ENCODE results near the gene PDE8B. TPM values are rescaled to one million over a fixed set of nuclear protein-coding genes. Genes with fewer than 3 reads are reported as not detected.

The PDE8B gene
- total RNA-seq, 1 experiment from 2014 or later, result 1.8 TPM

DNA sequence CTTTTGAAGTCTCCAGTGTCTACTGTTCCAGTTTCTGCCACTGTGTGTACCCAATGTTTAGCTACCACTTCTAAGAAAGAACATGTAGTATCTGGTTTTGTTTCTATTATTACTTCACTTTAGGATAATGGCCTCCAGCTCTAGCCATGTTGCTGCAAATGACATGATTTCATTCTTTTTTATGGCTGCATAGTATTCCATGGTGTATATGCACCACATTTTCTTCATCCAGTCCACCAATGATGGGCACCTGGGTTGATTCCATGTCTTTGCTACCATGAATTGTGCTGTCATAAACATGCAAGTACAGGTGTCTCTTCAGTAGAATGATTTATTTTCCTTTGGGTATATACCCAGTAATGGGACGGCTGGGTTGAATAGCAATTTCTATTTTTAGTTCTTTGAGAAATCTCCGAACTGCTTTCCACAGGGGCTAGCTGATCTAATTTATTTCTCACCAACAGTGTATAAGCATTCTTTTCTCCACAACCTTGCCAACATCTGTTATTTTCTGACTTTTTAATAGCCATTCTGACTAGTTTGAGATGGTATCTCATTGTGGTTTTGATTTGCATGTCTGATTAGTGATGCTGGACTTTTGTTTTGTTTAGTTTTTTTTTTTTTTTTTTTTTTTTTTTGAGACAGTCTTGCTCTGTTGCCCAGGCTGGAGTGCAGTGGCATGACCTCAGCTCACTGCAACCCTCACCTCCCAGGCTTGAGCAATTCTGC lies 212.7 kb downstream of the PDE8B start:
- H4K20me1 ChIP-seq (ENCODE audit: insufficient read depth), result no peaks in the 10 kb centered on the region
- ChIA-PET POLR2A (ENCODE audit: unreplicated experiment) (no interaction called here), CTCF (no interaction called here)
- H3K27ac ChIP-seq, result no peak overlapping the region
- no peak overlapping the region for H2AFZ ChIP-seq
- no peaks in the 10 kb centered on the region for H3K9me3 ChIP-seq (ENCODE audit: insufficient read depth, low read depth)
- no peak overlapping the region for H3K4me2 ChIP-seq
- intact Hi-C loops (cut with micrococcal nuclease; ENCODE audit: unreplicated experiment), result no loop called here
- H3K4me1 ChIP-seq (replicated peaks; ENCODE audit: insufficient read depth), result peaks cover 21% of the 10 kb centered on the region
- TF ChIP-seq, protein P1, sequence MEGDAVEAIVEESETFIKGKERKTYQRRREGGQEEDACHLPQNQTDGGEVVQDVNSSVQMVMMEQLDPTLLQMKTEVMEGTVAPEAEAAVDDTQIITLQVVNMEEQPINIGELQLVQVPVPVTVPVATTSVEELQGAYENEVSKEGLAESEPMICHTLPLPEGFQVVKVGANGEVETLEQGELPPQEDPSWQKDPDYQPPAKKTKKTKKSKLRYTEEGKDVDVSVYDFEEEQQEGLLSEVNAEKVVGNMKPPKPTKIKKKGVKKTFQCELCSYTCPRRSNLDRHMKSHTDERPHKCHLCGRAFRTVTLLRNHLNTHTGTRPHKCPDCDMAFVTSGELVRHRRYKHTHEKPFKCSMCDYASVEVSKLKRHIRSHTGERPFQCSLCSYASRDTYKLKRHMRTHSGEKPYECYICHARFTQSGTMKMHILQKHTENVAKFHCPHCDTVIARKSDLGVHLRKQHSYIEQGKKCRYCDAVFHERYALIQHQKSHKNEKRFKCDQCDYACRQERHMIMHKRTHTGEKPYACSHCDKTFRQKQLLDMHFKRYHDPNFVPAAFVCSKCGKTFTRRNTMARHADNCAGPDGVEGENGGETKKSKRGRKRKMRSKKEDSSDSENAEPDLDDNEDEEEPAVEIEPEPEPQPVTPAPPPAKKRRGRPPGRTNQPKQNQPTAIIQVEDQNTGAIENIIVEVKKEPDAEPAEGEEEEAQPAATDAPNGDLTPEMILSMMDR (conservative IDR thresholded peaks at IDR 0.05), result no peak
- TF ChIP-seq EZH2 (IDR thresholded peaks at IDR 0.05; ENCODE audit: low read depth), result no peak
- H3K4me3 ChIP-seq, result no peak overlapping the region
- H3K36me3 ChIP-seq (ENCODE audit: low read depth), result no peaks in the 10 kb centered on the region
- peaks cover 18% of the 10 kb centered on the region for H3F3A ChIP-seq (ENCODE audit: insufficient read depth, low read depth)
- H3K79me2 ChIP-seq (ENCODE audit: low read depth), result no peaks in the 10 kb centered on the region
- DNase-seq, result no peak
- no peaks in the 10 kb centered on the region for H3K27me3 ChIP-seq (ENCODE audit: insufficient read depth, low read depth)
- H3K9me2 ChIP-seq (ENCODE audit: insufficient read depth), result no peaks in the 10 kb centered on the region
- no TSS peak for BruUV-seq (replicated peaks)

DNA sequence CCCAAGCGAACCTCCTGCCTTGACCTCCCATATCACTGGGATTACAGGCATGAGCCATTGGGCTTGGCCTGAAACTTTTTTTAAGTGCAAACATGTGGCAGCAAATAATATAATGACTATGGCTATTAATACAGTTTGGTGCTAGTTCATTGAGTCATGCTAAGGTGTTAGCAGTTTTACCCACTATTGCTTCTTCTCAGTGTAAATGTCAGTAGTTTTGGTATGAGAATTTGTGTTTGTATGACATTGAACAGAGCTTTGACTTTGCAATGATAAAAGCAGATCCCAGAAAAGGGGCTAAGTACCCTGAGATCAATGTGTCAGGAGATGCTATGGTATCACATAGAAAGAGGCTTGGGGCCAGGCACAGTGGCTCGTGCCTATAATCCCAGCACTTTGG lies 214.4 kb downstream of the PDE8B start:
- H3K27me3 ChIP-seq (ENCODE audit: insufficient read depth, low read depth), result no peaks in the 10 kb centered on the region
- no TSS peak for BruUV-seq (replicated peaks)

DNA sequence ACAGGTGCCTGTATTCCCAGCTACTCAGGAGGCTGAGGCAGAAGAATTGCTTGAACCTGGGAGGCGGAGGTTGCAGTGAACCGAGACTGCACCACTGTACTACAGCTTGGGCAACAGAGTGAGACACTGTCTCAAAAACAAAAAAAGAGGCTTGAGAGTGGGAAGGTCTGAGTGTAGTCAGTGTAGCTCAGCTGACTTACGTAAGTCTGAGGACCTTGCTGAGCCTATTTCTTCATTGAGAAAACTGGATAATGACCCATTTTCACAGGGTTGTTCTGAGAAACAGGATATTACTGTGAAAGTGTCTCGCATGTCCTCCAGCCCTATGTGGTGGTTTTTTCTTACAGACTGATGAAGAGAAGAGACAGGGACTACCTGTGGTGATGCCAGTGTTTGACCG lies 214.9 kb downstream of the PDE8B start:
- H3K9me2 ChIP-seq (ENCODE audit: insufficient read depth), result no peaks in the 10 kb centered on the region
- no peak overlapping the region for H3K27ac ChIP-seq
- no TSS peak for BruUV-seq (replicated peaks)

More for the DNA sequence above, 214.4 kb downstream of the PDE8B start:
- Histone ChIP-seq H3K4me2 (no peak overlapping the region), H3K36me3 (ENCODE audit: low read depth) (no peaks in the 10 kb centered on the region), H3K79me2 (ENCODE audit: low read depth) (no peaks in the 10 kb centered on the region), H3K9me2 (ENCODE audit: insufficient read depth) (no peaks in the 10 kb centered on the region), H3K27ac (no peak overlapping the region), H3K9me3 (ENCODE audit: insufficient read depth, low read depth) (no peaks in the 10 kb centered on the region), H3K4me1 (replicated peaks; ENCODE audit: insufficient read depth) (peaks cover 21% of the 10 kb centered on the region), H3K4me3 (no peak overlapping the region), H4K20me1 (ENCODE audit: insufficient read depth) (no peaks in the 10 kb centered on the region), H3F3A (ENCODE audit: insufficient read depth, low read depth) (peaks cover 18% of the 10 kb centered on the region), H2AFZ (no peak overlapping the region)
- TF ChIP-seq, protein P1 (conservative IDR thresholded peaks at IDR 0.05), result no peak
- TF ChIP-seq EZH2 (IDR thresholded peaks at IDR 0.05; ENCODE audit: low read depth), result no peak
- ChIA-PET CTCF (no interaction called here), POLR2A (ENCODE audit: unreplicated experiment) (no interaction called here)
- intact Hi-C loops (cut with micrococcal nuclease; ENCODE audit: unreplicated experiment), result no loop called here
- no peak for DNase-seq

More for the DNA sequence above, 214.9 kb downstream of the PDE8B start:
- no peaks in the 10 kb centered on the region for H4K20me1 ChIP-seq (ENCODE audit: insufficient read depth)
- no peak overlapping the region for H3K4me3 ChIP-seq
- POLR2A ChIA-PET (ENCODE audit: unreplicated experiment), result no interaction called here
- no peak for TF ChIP-seq EZH2 (IDR thresholded peaks at IDR 0.05; ENCODE audit: low read depth)
- TF ChIP-seq, protein P1 (conservative IDR thresholded peaks at IDR 0.05), result no peak
- H3K36me3 ChIP-seq (ENCODE audit: low read depth), result no peaks in the 10 kb centered on the region
- intact Hi-C loops (cut with micrococcal nuclease; ENCODE audit: unreplicated experiment), result no loop called here
- H3K4me1 ChIP-seq (replicated peaks; ENCODE audit: insufficient read depth), result peaks cover 21% of the 10 kb centered on the region
- no peaks in the 10 kb centered on the region for H3K79me2 ChIP-seq (ENCODE audit: low read depth)
- no peak overlapping the region for H2AFZ ChIP-seq
- peaks cover 18% of the 10 kb centered on the region for H3F3A ChIP-seq (ENCODE audit: insufficient read depth, low read depth)
- no peak overlapping the region for H3K4me2 ChIP-seq
- no peak for DNase-seq
- CTCF ChIA-PET, result no interaction called here
- no peaks in the 10 kb centered on the region for H3K9me3 ChIP-seq (ENCODE audit: insufficient read depth, low read depth)
- H3K27me3 ChIP-seq (ENCODE audit: insufficient read depth, low read depth), result no peaks in the 10 kb centered on the region
